H1 (cell line): ENCODE results near the gene NELFB. TPM values are rescaled to one million over a fixed set of nuclear protein-coding genes. Genes with fewer than 3 reads are reported as not detected.
A peak's percentile ranks its signal among the peaks of the same experiment; 100 is the strongest.

Source experiments
- CTCF ChIA-PET: fragments of 300-600 bp; sonication (Branson Sonifier 250); formaldehyde crosslinking; loops from one replicate; lab custom pipeline; 2021; ENCODE audit not compliant: partially characterized antibody; lab: Charles Lee
- POLR2A ChIA-PET: fragments of 300-600 bp; sonication (Branson Sonifier 250); formaldehyde crosslinking; loops from one replicate; lab custom pipeline; 2021; ENCODE audit warnings: inconsistent platforms; ENCODE audit not compliant: partially characterized antibody; lab: Charles Lee
- DNase-seq, 2 experiments: peaks; one replicate each; pipeline versions ENCODE4 v3.0.0 to v3.0.0-alpha.2; 2010 to 2022; ENCODE audit warnings: low spot score in 2 of 2, low read depth in 1 of 2, mixed read lengths in 1 of 2
- FAIRE-seq: peaks from 2 replicates; lab custom pipeline; 2011; peaks lifted over from hg19 to GRCh38; lab: Jason Lieb, UNC
- H2AFZ ChIP-seq: 2 replicates; pipeline ENCODE4 v1.8.1; 2012; ENCODE audit warnings: low read length, inconsistent platforms
- H2AK5ac ChIP-seq: 2 replicates; pipeline ENCODE4 v1.6.1; 2013; ENCODE audit warnings: low read depth, low read length
- H2BK120ac ChIP-seq: replicated peaks from 2 replicates; pipeline ENCODE3; 2013; ENCODE audit warnings: low read depth, low read length, inconsistent platforms
- H2BK12ac ChIP-seq: 2 replicates; pipeline ENCODE4 v1.6.1; 2013; ENCODE audit warnings: low read depth, low read length
- H2BK15ac ChIP-seq: 2 replicates; pipeline ENCODE4 v1.6.1; 2013; ENCODE audit warnings: low read length
- H2BK20ac ChIP-seq: 2 replicates; pipeline ENCODE4 v1.6.1; 2013; ENCODE audit warnings: low read length
- H2BK5ac ChIP-seq: 2 replicates; pipeline ENCODE4 v1.6.1; 2013; ENCODE audit warnings: low read depth, low read length
- H3K14ac ChIP-seq: 2 replicates; pipeline ENCODE4 v1.6.1; 2013; ENCODE audit warnings: inconsistent platforms; ENCODE audit not compliant: insufficient read length
- H3K18ac ChIP-seq: 2 replicates; pipeline ENCODE4 v1.6.1; 2013; ENCODE audit warnings: low read length; ENCODE audit errors: extremely low read depth
- H3K23ac ChIP-seq: 2 replicates; pipeline ENCODE4 v1.6.1; 2013; ENCODE audit warnings: inconsistent platforms; ENCODE audit not compliant: insufficient read length
- H3K23me2 ChIP-seq: 2 replicates; pipeline ENCODE4 v1.6.1; 2013; ENCODE audit warnings: low read depth, low read length
- H3K27ac ChIP-seq: 2 replicates; pipeline ENCODE4 v1.6.1; 2011; ENCODE audit warnings: low read depth, low read length, inconsistent platforms
- H3K27me3 ChIP-seq, 4 experiments: replicated peaks in 1 of 4; 1 replicate in 1 of 4; 2 replicates in 3 of 4; pipeline versions ENCODE4 v1.6.1 to v1.8.1; 2011 to 2013; ENCODE audit warnings: low read length in 3 of 4, mild to moderate bottlenecking in 3 of 4, inconsistent platforms in 2 of 4, mixed read lengths in 2 of 4, moderate library complexity in 1 of 4; ENCODE audit not compliant: control insufficient read depth in 3 of 4, insufficient read depth in 3 of 4; ENCODE audit errors: extremely low read depth in 1 of 4
- H3K36me3 ChIP-seq, 4 experiments: 2 replicates each; pipeline versions ENCODE4 v1.6.1 to v1.8.1; 2011 to 2013; ENCODE audit warnings: mild to moderate bottlenecking in 4 of 4, low read length in 3 of 4, moderate library complexity in 2 of 4, control low read depth in 1 of 4, inconsistent platforms in 1 of 4; ENCODE audit not compliant: insufficient read depth in 4 of 4, control insufficient read depth in 2 of 4
- H3K4ac ChIP-seq: replicated peaks from 2 replicates; pipeline ENCODE3; 2013; ENCODE audit warnings: low read length, low read depth, mixed read lengths, inconsistent platforms; ENCODE audit not compliant: insufficient read length
- H3K4me1 ChIP-seq, 4 experiments: replicated peaks in 1 of 4; 1 replicate in 1 of 4; 2 replicates in 3 of 4; pipeline versions ENCODE4 v1.6.1 to v1.8.1; 2011 to 2013; ENCODE audit warnings: low read length in 3 of 4, inconsistent platforms in 2 of 4, mixed read lengths in 1 of 4; ENCODE audit not compliant: insufficient read depth in 4 of 4, control insufficient read depth in 3 of 4
- H3K4me2 ChIP-seq, 2 experiments: 2 replicates each; pipeline versions ENCODE4 v1.6.1 to v1.8.1; 2011 to 2013; ENCODE audit warnings: low read depth in 2 of 2, low read length in 2 of 2, control low read depth in 1 of 2, inconsistent platforms in 1 of 2, mild to moderate bottlenecking in 1 of 2; ENCODE audit not compliant: insufficient read depth in 1 of 2
- H3K4me3 ChIP-seq, 4 experiments: fragments of 200-600, 300-600 bp in 1 of 4; sonication (generic), shearing (Covaris generic), sonication (Bioruptor Twin) in 1 of 4; 2 replicates each; pipeline versions ENCODE4 v1.5.1 to v1.8.1; 2011 to 2016; ENCODE audit warnings: low read length in 4 of 4, low read depth in 3 of 4, control low read depth in 2 of 4, inconsistent platforms in 2 of 4, mild to moderate bottlenecking in 2 of 4, mixed read lengths in 1 of 4, moderate library complexity in 1 of 4; ENCODE audit not compliant: insufficient read depth in 2 of 4; ENCODE audit errors: extremely low read depth in 1 of 4
- H3K56ac ChIP-seq: replicated peaks from 2 replicates; pipeline ENCODE3; 2013; ENCODE audit warnings: low read depth, mild to moderate bottlenecking, mixed read lengths, low read length, inconsistent platforms; ENCODE audit not compliant: insufficient read length
- H3K79me1 ChIP-seq: 2 replicates; pipeline ENCODE4 v1.6.1; 2013; ENCODE audit warnings: low read depth, low read length, control low read depth
- H3K79me2 ChIP-seq, 2 experiments: 2 replicates each; pipeline versions ENCODE4 v1.6.1 to v1.8.1; 2012 to 2013; ENCODE audit warnings: low read length in 2 of 2, mild to moderate bottlenecking in 2 of 2, inconsistent platforms in 1 of 2; ENCODE audit not compliant: insufficient read depth in 2 of 2, control insufficient read depth in 1 of 2
- H3K9ac ChIP-seq, 4 experiments: replicated peaks in 1 of 4; 1 replicate in 1 of 4; 2 replicates in 3 of 4; pipeline versions ENCODE4 v1.6.1 to v1.8.1; 2011 to 2013; ENCODE audit warnings: low read depth in 3 of 4, low read length in 3 of 4, control low read depth in 2 of 4, mild to moderate bottlenecking in 2 of 4, moderate library complexity in 2 of 4, inconsistent platforms in 1 of 4; ENCODE audit errors: extremely low read depth in 1 of 4
- H3K9me3 ChIP-seq, 2 experiments: 2 replicates each; pipeline versions ENCODE4 v1.6.1 to v1.8.1; 2012 to 2013; ENCODE audit warnings: mild to moderate bottlenecking in 2 of 2, moderate library complexity in 2 of 2, control low read depth in 1 of 2, inconsistent platforms in 1 of 2, low read depth in 1 of 2, low read length in 1 of 2, mixed read lengths in 1 of 2; ENCODE audit not compliant: insufficient read depth in 2 of 2
- H4K20me1 ChIP-seq, 2 experiments: replicated peaks in 1 of 2; 2 replicates each; pipeline versions ENCODE3 to v1.8.1; 2011 to 2013; ENCODE audit warnings: inconsistent platforms in 2 of 2, low read length in 2 of 2, mild to moderate bottlenecking in 1 of 2; ENCODE audit not compliant: insufficient read depth in 2 of 2, control insufficient read depth in 1 of 2
- H4K5ac ChIP-seq: 2 replicates; pipeline ENCODE4 v1.6.1; 2013; ENCODE audit warnings: low read length, low read depth, mixed read lengths, inconsistent platforms; ENCODE audit not compliant: insufficient read length
- H4K8ac ChIP-seq: 2 replicates; pipeline ENCODE4 v1.8.0; 2013; ENCODE audit warnings: mild to moderate bottlenecking, moderate library complexity, low read length, inconsistent platforms; ENCODE audit not compliant: insufficient read depth; ENCODE audit errors: extremely low read depth
- H4K91ac ChIP-seq: replicated peaks from 2 replicates; pipeline ENCODE3; 2013; ENCODE audit warnings: low read length, mixed read lengths, inconsistent platforms; ENCODE audit not compliant: insufficient read length
- ASH2L ChIP-seq: fragments of 200-600, 300-600 bp; sonication (generic); IDR thresholded peaks from one replicate; pipeline ENCODE4 v1.7.1; 2017; ENCODE audit warnings: low read length
- CTBP2 ChIP-seq: IDR thresholded peaks from 2 replicates; pipeline ENCODE4 v1.7.0; 2011; ENCODE audit warnings: borderline replicate concordance, mild to moderate bottlenecking, moderate library complexity, mixed read lengths, low read length; ENCODE audit not compliant: insufficient read depth, insufficient read length
- E2F6 ChIP-seq: IDR thresholded peaks from 2 replicates; pipeline ENCODE4 v1.6.1; 2012; ENCODE audit warnings: inconsistent platforms
- GABPA ChIP-seq: IDR thresholded peaks from 2 replicates; pipeline ENCODE4 v1.6.1; 2011; ENCODE audit warnings: mild to moderate bottlenecking, low read length, moderate library complexity, borderline replicate concordance; ENCODE audit not compliant: insufficient read depth
- MAX ChIP-seq: IDR thresholded peaks from 2 replicates; pipeline ENCODE4 v1.6.1; 2012; ENCODE audit warnings: inconsistent platforms
- RBBP5 ChIP-seq: IDR thresholded peaks from 2 replicates; pipeline ENCODE4 v1.7.1; 2012; ENCODE audit warnings: low read depth, mild to moderate bottlenecking, inconsistent platforms, low read length, moderate library complexity, borderline replicate concordance
- TAF1 ChIP-seq: IDR thresholded peaks from 2 replicates; pipeline ENCODE4 v1.6.1; 2011; ENCODE audit warnings: mild to moderate bottlenecking, low read depth, low read length
- TCF12 ChIP-seq: IDR thresholded peaks from 2 replicates; pipeline ENCODE4 v1.6.1; 2011; ENCODE audit warnings: low read depth, mild to moderate bottlenecking, low read length
- WGBS, 2 experiments: shearing (Covaris generic) in 1 of 2; methylation state at CpG; one replicate each; pipeline versions ENCODE4 v1.1.6 to v1.1.7; 2013 to 2015; ENCODE audit warnings: low lambda C conversion rate in 2 of 2, mixed read lengths in 2 of 2, inconsistent platforms in 1 of 2, low coverage in 1 of 2, missing lambda C conversion rate in 1 of 2; ENCODE audit not compliant: insufficient replicate concordance in 2 of 2, insufficient coverage in 1 of 2, insufficient read length in 1 of 2; ENCODE audit errors: extremely low coverage in 1 of 2, missing lambda C conversion rate in 1 of 2; 5-methylcytosine and 5-hydroxymethylcytosine counted together
- polyA plus RNA-seq, 7 experiments: library from polyadenylated mRNA; depleted of rRNA in 3 of 7; stranded (reverse) in 5 of 7; unstranded in 2 of 7; fragments of >200 nt in 5 of 7; fragments of 200-250 nt in 2 of 7; gene quantifications; 1 replicate in 5 of 7; 2 replicates in 1 of 7; 4 replicates in 1 of 7; pipeline versions ENCODE4 v1.2.1 to v1.2.3, GENCODE V29; 2011 to 2013; ENCODE audit warnings: missing spikeins in 2 of 7, mixed read lengths in 2 of 7
- total RNA-seq: library from RNA; stranded (reverse); fragmentation: NEBNext Ultra II Directional; extraction: Animal tissue kit (Norgen Biotek cat#: 25700); gene quantifications from 2 replicates; pipeline ENCODE4 v1.2.1, GENCODE V29; 2021

Gene NELFB
- total and polyA plus RNA-seq, 2 of the 8 experiments (the other 6 are each of a cell fraction or from before 2014, with no cell fraction given): 57.6 to 78.0 TPM

- Histone ChIP-seq H3K79me1 (no peaks in the 10 kb centered on the region), H3K27me3 (peaks cover 0 to 27% (median 14%) of the 10 kb centered on the region in 4 experiments; a peak in 5 of 7 replicates), H3K14ac (no peak overlapping the region), H3K23ac (no peak overlapping the region), H3K9ac (0 out of 7 replicates have a peak overlapping the region, but pooled peaks of 1 of the 4 experiments have one; percentile 4), H4K5ac (peak overlapping the region; percentile 64), H3K56ac (peak overlapping the region; percentile 32), H2AFZ (no peak overlapping the region), H3K4ac (peak overlapping the region; percentile 19), H3K18ac (peak overlapping the region; percentile 68), H3K9me3 (no peaks in the 10 kb centered on the region; a peak in 1 of 4 replicates), H4K91ac (peak overlapping the region; percentile 97), H3K79me2 (no peaks in the 10 kb centered on the region), H2BK120ac (no peak overlapping the region), H4K20me1 (peaks cover 4 to 15% of the 10 kb centered on the region in 2 experiments), H2BK12ac (no peak overlapping the region), H3K4me1 (peaks cover 0 to 28% (median 17%) of the 10 kb centered on the region in 4 experiments; a peak in 6 of 7 replicates), H4K8ac (peak overlapping the region; percentile 94), H3K4me3 (peak overlapping the region; percentile 1 to 70 (median 58); a peak in 5 of 8 replicates), H3K27ac (peak overlapping the region; percentile 28; the same call in 1 of the 2 replicates), H3K4me2 (peak overlapping the region; percentile 58 to 80), H2BK15ac (no peak overlapping the region), H2BK20ac (no peak overlapping the region), H3K23me2 (peaks cover 13% of the 10 kb centered on the region; the same call in 1 of the 2 replicates), H2AK5ac (peak overlapping the region; percentile 28; the same call in 1 of the 2 replicates), H2BK5ac (peak overlapping the region; percentile 91; the same call in 1 of the 2 replicates), H3K36me3 (peaks cover 0 to 20% (median 4%) of the 10 kb centered on the region in 4 experiments; a peak in 4 of 8 replicates)
- ChIA-PET POLR2A (interaction anchor here (0.6 to 47.8 kb wide), 12 partner anchors 10 to 177 kb away, joined by 3 to 1462 read pairs (median 6); partner anchors contain the start of genes CYSRT1, NDOR1, NELFB and NRARP), CTCF (interaction anchor here (0.7 to 2.7 kb wide), 12 partner anchors 10 to 373 kb away, joined by 3 to 10 read pairs (median 4); partner anchors contain the start of genes EXD3, NELFB, NOXA1 and NRARP)
- DNase-seq (peak in 1 of 2 experiments; percentile 68), FAIRE-seq (no peak)
- WGBS, 2 experiments: 55% methylated on average over 24 of the region's 30 CpGs; no CpG with 5 or more reads in 1 of the 2 experiments
- TF ChIP-seq ASH2L: peak; percentile 50
- TF ChIP-seq GABPA: 0 out of 2 replicates have a peak, but pooled peaks have one; percentile 61
- TF ChIP-seq TCF12: no peak
- peak; percentile 65 for TF ChIP-seq MAX
- TF ChIP-seq CTBP2: peak; percentile 27
- TF ChIP-seq E2F6: 0 out of 2 replicates have a peak, but pooled peaks have one; percentile 5
- peak; percentile 23; the same call in 1 of the 2 replicates for TF ChIP-seq TAF1
- peak; percentile 68; the same call in 1 of the 2 replicates for TF ChIP-seq RBBP5
Observed at GRCh38 chr9:137276473-137277328, 21.6 kb downstream of the NELFB start.
